Measurements from ENCODE around the gene BARX1.

Gene BARX1

GRCh38 chr9:93917121-93917853 lies 37.9 kb downstream of the BARX1 start:
- DNase-seq (ENCODE audit: low spot score): no peak

- DNase-seq (ENCODE audit: low spot score): no peak
Measured at GRCh38 chr9:93916358-93916757, 38.8 kb downstream of the BARX1 start.

DNA sequence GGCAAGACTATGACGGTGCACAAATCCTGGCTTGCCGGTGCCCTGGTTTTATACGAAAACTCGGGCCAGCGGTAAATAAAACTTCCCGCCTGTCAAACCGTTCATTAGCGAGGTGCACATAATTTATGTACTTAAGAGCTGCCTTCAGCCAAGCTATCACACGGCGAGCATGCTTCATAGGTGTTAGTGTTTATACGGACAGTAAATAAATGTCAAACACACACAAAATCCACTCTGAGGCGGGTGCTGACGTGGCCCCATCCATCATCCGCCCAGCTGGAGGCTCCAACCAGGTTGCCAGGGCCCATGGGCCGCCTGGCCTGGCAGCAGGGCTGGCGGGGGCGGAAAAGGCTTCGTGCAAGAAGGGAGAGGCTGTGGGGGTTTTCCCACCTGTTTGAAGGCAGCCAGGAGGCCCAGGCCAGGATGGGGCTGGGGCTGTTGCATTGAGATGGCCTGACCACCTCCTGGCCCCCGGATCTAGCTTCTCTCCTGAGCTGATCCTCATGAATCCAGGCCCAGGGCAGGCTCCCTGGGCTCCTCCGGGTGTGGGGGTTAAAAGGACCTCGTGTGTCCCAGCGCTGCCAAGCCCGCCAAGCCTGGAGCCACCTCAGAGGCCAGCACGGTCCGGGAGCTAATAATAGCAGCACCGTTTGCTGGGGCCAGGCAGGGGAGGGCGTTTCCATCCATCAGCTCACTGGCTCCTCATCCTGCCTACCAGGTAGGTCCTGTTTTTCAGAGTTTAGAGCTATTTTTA lies 43.2 kb downstream of the BARX1 start:
- no peak for DNase-seq (ENCODE audit: low spot score)

GRCh38 chr9:93911136-93911745 lies 43.9 kb downstream of the BARX1 start:
- no peak for DNase-seq (ENCODE audit: low spot score)

- no peak for DNase-seq (ENCODE audit: low spot score)
Measured at GRCh38 chr9:93910598-93910997, 44.6 kb downstream of the BARX1 start.

DNA sequence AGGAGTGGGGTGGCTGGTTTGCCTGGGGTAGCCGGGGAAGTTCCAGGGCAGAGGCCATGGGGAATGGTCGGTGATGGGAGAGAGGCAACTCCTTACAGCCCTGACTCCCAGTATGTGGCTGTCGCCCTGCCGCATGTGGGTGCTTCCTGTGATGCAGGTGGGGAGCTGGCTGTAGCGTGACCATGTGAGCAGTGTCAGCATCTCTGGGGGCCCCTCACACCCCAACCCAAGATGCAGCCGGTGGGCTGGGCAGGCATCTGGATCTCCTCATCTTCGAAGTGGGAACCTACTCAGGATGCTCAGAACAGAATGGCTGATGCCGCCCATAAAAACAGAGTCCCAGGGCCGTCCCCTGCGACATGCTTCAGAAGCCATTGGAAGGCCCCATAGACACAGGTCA lies 45.0 kb downstream of the BARX1 start:
- no peak for DNase-seq (ENCODE audit: low spot score)

DNA sequence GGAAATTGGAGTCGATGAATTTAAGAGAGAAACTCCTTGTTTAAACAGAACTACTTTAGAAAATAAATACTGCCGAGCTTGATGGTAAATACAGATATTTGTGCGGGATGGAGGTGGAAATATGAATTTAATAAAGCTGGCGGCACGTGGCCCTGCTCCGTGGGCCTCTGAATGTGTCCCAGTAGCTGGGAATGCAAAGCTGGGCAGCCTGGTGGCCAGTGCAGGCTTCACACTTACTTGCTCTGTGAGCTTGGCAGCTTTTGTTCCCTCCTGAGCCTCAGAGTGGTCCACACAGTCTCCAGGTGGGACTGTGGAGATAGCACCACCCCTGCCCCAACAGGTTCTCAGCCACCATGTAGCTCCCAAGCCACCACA lies 45.9 kb downstream of the BARX1 start:
- DNase-seq (ENCODE audit: low spot score): no peak

- DNase-seq (ENCODE audit: low spot score): no peak
Measured at GRCh38 chr9:93908591-93909241, 46.4 kb downstream of the BARX1 start.

GRCh38 chr9:93907551-93908199 lies 47.5 kb downstream of the BARX1 start:
- DNase-seq (ENCODE audit: low spot score): no peak

- DNase-seq (ENCODE audit: low spot score): no peak
Measured at GRCh38 chr9:93906195-93906880, 48.8 kb downstream of the BARX1 start.

DNA sequence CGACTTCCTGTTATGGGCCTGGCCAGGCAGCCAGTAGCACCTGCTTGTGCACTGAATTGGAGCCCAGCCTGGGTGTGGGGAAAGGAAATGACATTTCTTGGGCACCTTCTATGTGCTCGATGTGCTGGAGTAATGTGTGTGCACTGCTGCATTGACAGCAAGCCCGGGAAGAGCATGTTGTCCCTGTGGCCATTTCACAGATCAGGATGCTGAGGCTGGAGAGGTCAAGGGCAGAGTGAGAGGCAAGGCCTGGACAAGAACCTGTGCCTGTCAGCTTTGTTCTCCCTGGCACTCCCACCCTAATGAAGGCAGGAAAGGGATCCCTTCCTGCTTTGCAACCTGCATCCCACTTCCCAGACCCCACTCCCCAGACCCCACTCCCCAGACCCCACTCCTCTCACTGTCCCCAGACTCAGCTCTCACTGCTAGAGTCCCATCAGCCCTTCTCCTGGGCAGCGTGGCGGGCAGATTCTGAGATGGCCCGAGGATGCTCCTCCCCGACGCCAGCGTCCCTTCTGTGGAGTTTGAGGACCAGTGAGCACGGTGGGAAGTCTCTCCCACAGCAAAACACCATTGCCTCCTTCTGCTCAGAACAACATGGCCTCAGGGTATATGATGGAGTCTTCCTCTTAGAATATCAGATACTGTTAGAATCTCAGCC lies 49.6 kb downstream of the BARX1 start:
- no peak for DNase-seq (ENCODE audit: low spot score)

DNA sequence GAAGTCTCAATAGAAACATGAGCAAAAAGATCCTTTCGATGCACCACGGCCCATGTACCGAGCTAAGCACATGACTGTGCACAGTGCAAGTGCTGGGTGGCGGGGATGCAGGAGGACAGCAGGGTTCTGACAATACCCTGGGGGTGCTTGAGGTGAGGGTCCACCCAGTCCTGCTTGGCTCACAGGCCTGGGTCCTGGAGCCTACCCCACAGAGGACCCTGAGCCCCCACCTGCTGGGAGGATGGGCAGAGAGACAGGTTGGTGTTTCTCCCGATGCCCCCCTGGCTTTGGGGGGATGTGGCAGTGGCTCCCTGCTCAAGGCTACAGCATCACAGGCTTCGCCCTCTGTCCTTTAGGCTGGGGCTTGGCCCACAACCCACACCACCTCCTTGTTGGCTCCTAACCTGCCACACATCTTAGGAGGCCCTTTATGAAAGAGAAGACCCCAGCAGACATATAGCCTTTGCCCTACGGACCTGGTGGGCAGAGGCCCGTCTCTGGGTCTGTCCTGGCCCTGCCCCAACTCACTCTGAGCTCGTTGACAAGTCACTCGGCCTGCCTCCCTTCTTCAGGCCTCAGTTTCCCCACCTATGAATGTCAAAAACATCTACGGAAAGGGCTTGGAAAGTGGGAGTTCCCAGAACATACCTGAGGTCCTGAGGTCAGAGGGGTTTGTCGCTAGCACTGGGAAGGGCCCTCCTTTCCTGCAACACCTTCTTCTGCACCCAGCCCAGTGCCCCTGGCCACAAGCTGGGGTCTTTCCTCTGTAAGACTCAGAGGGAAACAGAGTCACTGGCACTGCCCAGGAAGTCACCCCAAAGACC lies 50.3 kb downstream of the BARX1 start:
- no peak for DNase-seq (ENCODE audit: low spot score)

DNA sequence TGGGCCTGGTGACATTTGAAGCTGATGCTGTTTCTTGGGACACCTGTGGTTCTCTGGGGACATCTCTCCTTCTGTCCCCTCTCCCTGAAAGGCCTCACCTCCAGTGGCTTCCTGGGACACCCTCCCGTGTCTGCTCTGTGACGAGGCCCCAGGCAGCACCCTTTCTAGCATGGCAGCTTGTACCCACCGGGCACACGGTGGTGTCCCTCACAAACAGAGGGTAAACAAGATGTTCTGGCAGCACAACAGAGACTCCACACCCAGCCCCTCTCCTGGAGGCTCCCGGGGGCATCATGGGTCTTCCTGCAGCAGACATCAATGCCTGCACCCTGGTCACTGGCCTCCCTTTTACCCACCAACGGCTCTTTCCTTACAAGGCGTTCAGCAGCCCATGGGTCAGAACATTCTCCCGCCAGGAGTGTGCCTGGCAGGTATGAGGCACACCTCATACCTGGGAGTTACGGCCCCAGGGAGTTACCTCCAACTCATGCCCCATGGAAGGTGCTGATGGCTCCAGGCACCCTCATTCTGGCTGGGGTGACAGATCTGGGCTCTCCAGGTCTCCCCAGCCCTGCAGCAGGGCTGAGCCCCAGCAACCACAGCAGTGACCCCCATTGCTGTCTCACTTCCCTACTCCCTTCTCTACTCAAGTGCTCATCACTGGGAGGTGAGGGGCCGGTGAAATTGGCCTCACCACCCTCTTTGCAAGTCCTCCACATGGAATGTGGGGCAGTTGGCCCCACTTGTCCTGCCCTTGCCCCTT lies 51.1 kb downstream of the BARX1 start:
- no peak for DNase-seq (ENCODE audit: low spot score)

DNA sequence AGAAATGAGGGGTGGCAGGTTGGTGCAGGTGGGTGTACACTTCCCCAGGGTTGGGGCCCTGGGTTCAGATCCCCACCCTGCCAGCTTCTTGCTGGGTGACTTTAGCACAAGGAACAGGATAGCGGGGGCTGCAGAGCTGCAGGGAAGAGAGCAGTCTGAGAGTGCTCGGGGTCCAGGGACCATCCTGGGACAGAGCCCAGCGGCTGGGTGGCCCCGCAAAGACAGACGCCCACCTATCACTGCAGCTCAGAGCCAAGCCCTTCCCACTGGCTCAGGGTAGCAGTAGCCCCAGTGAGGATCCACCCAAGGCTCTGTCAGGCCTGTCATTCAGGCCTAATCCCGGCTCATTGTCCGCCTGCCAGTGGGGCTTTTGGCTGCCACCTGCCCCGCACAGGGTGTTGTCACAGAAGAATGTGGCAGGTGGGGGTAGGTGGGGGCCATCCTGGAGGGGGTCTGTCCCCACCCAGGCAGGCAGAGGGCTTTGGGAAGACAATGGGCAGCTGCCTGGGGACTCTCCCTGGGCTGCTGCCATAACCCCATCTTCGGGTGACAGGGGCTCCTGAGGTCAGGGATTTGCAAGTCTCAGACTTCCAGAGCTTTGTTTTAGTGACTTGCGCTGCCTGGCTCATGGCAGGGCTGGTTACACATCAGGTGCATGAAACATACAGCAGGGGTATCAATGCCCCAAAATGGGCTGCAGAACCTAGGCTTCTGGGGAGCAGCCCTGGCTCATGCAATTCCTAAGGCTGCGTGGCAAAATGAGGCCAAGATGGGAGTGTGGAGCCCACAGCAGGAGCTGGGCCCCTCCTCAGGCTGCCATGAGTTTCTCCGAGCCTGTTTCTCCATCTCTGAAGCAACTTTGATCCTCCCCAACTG lies 52.1 kb downstream of the BARX1 start:
- DNase-seq (ENCODE audit: low spot score): peak; percentile 66

DNA sequence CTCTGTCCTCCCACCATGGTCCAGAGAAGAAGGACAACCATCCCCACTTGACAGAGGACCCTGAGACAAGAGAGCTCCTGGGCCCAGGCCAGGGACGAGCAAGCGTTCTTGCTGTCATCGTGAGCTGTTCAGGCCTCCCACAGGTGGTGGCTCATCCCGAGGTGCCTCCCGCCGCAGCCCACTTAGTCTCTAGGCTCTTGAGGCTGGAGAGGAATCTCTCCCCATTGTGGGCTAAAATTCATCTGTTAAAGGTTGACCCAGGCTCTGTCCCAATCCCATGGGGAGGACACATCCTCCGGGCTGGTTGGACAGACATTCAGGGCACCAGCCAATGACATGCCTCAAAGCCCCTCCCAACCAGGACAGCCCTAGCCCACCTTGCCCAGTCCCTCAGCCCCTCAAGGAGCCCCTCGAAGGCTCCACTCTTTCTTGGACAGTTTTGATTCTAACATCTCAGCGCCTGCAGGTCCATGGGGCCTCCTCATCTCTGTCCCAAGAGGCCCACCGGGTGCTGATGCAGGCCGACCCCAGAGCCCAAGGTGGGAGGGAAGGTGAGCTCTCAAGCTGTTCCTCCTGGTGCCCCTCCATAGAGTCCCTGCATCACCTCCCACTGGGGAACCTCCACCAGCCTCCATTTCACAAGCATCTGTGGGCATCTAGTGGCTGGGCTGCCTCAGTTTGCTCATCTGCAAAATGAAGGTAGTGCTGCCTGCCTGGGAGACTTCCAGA lies 52.9 kb downstream of the BARX1 start:
- DNase-seq (ENCODE audit: low spot score): peak; percentile 42

Data from ecto neural progenitor cell (in vitro differentiated cells).